Measurements from ENCODE around the gene ZNF547.

DNA sequence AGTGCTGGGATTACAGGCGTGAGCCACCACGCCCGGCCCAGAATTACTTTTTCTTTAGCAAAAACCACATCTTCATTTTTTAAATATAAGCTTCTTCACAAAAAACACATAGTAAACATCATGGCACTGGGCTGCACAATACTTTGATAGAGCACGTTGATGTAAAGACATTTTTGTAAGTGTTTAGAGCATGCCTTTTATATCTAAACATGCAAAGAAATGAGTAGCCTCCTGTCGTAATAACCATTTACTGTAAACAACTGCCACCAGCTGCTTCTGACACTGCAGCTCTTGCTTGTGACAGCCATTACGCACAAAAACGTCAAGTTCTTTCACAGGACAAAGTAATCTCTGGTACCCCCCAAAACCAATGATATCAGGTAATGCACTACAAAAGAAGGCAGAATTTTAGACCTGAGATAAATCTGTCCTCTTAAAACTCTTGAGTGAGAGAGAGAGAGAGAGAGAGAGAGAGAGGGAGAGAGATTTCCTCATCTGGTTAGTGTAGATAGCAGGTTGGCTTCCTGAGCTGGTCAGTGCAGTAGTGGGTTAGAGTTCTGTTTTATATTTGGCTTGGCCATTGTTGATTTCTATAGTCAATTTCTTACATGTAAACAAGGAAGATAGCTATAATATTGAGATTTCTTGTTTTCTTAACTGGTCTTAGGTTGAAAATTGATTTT, 19.6 kb downstream of the ZNF547 start:
- TF ChIP-seq, protein P1, sequence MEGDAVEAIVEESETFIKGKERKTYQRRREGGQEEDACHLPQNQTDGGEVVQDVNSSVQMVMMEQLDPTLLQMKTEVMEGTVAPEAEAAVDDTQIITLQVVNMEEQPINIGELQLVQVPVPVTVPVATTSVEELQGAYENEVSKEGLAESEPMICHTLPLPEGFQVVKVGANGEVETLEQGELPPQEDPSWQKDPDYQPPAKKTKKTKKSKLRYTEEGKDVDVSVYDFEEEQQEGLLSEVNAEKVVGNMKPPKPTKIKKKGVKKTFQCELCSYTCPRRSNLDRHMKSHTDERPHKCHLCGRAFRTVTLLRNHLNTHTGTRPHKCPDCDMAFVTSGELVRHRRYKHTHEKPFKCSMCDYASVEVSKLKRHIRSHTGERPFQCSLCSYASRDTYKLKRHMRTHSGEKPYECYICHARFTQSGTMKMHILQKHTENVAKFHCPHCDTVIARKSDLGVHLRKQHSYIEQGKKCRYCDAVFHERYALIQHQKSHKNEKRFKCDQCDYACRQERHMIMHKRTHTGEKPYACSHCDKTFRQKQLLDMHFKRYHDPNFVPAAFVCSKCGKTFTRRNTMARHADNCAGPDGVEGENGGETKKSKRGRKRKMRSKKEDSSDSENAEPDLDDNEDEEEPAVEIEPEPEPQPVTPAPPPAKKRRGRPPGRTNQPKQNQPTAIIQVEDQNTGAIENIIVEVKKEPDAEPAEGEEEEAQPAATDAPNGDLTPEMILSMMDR (conservative IDR thresholded peaks at IDR 0.05; ENCODE audit: low read depth, low read length) = no peak
- no peak for TF ChIP-seq EZH2 (IDR thresholded peaks at IDR 0.05; ENCODE audit: low read length, unreplicated experiment)
- TF ChIP-seq EZH2phosphoT487 (IDR thresholded peaks at IDR 0.05; ENCODE audit: borderline replicate concordance, low read length) = no peak
